A673 (cell line): ENCODE data around the gene SNTG2. TPM values are rescaled to one million over a fixed set of nuclear protein-coding genes. Genes with fewer than 3 reads are reported as not detected.

Experiments
- BruUV-seq: library from RNA; stranded (reverse); fragments of 400-500 nt; replicated peaks from 2 replicates; lab custom pipeline; 2021; lab: Mats Ljungman, UMichigan
- CTCF ChIA-PET: fragments of 300-600 bp; sonication (Branson Sonifier 250); formaldehyde crosslinking; loops from one replicate; lab custom pipeline; 2022; ENCODE audit warnings: antibody characterized with exemption; lab: Charles Lee
- POLR2A ChIA-PET: fragments of 300-600 bp; sonication (Branson Sonifier 250); formaldehyde crosslinking; loops from one replicate; lab custom pipeline; 2022; ENCODE audit warnings: antibody characterized with exemption; ENCODE audit not compliant: low non-redundant PET; lab: Charles Lee
- DNase-seq: peaks from one replicate; pipeline ENCODE4 v3.0.0-alpha.2; 2015; ENCODE audit warnings: low spot score
- H3K27ac ChIP-seq: fragments of 200-600 bp; sonication (generic); 2 replicates; pipeline ENCODE4 v1.5.1; 2016; ENCODE audit warnings: mixed run types, low read depth, mild to moderate bottlenecking, mixed read lengths, antibody characterized with exemption, low read length; ENCODE audit not compliant: poor library complexity, severe bottlenecking
- H3K27me3 ChIP-seq: fragments of 200-600 bp; sonication (generic); replicated peaks from 2 replicates; pipeline ENCODE4 v1.6.1; 2017; ENCODE audit warnings: mixed run types, low read depth, mild to moderate bottlenecking, mixed read lengths, antibody characterized with exemption, low read length; ENCODE audit not compliant: insufficient read depth, poor library complexity
- H3K36me3 ChIP-seq: fragments of 200-600 bp; sonication (generic); 2 replicates; pipeline ENCODE4 v1.6.1; 2016; ENCODE audit warnings: mixed run types, mild to moderate bottlenecking, mixed read lengths, antibody characterized with exemption, low read length; ENCODE audit not compliant: insufficient read depth, poor library complexity, severe bottlenecking
- H3K4me1 ChIP-seq: fragments of 200-600 bp; sonication (generic); 2 replicates; pipeline ENCODE4 v1.6.1; 2017; ENCODE audit warnings: mixed run types, mild to moderate bottlenecking, mixed read lengths, antibody characterized with exemption, low read length; ENCODE audit not compliant: insufficient read depth, poor library complexity, severe bottlenecking
- H3K4me3 ChIP-seq: fragments of 200-600 bp; sonication (generic); 2 replicates; pipeline ENCODE4 v1.5.1; 2016; ENCODE audit warnings: low read depth, mixed run types, mild to moderate bottlenecking, mixed read lengths, low read length; ENCODE audit not compliant: poor library complexity, severe bottlenecking
- H3K9me3 ChIP-seq: fragments of 200-600 bp; sonication (generic); 2 replicates; pipeline ENCODE4 v1.6.1; 2016; ENCODE audit warnings: mixed run types, low read depth, mild to moderate bottlenecking, mixed read lengths, antibody characterized with exemption, low read length; ENCODE audit not compliant: poor library complexity, severe bottlenecking
- CTCF ChIP-seq: fragments of 300-800, 200-600 bp; sonication (generic); conservative IDR thresholded peaks from 2 replicates; pipeline ENCODE4 v1.5.1; 2017; ENCODE audit warnings: low read depth, mild to moderate bottlenecking, antibody characterized with exemption, low read length, moderate library complexity, mixed read lengths
- EZH2 ChIP-seq: fragments of 200-600 bp; sonication (generic); IDR thresholded peaks from 2 replicates; pipeline ENCODE4 v1.6.1; 2017; ENCODE audit warnings: borderline replicate concordance, low read depth, mild to moderate bottlenecking, mixed read lengths, antibody characterized with exemption, low read length; ENCODE audit not compliant: poor library complexity, severe bottlenecking
- intact Hi-C: fragments of 100-400 bp; cut with micrococcal nuclease; formaldehyde crosslinking; loops from one replicate; pipeline ENCODE4 v1.10.0; 2022; ENCODE audit not compliant: unreplicated experiment
- total RNA-seq: library from RNA; stranded (reverse); gene quantifications from 2 replicates; pipeline ENCODE4 v1.2.3, GENCODE V29; 2021

SNTG2 gene
- total RNA-seq, 1 experiment from 2014 or later = 3.7 TPM

GRCh38 chr2:1310202-1310601, 359.6 kb downstream of the SNTG2 start:
- intact Hi-C loops = no loop called here
- Histone ChIP-seq H3K27ac (no peak overlapping the region), H3K36me3 (no peaks in the 10 kb centered on the region), H3K27me3 (no peaks in the 10 kb centered on the region), H3K4me3 (no peak overlapping the region), H3K9me3 (no peaks in the 10 kb centered on the region), H3K4me1 (no peaks in the 10 kb centered on the region)
- CTCF ChIA-PET = no interaction called here
- TF ChIP-seq EZH2 (no peak), CTCF (no peak)
- DNase-seq = no peak
- no TSS peak for BruUV-seq
- POLR2A ChIA-PET = no interaction called here

- no peaks in the 10 kb centered on the region for H3K36me3 ChIP-seq
- no peaks in the 10 kb centered on the region for H3K27me3 ChIP-seq
- no peaks in the 10 kb centered on the region for H3K9me3 ChIP-seq
- BruUV-seq = no TSS peak
- no peak overlapping the region for H3K27ac ChIP-seq
- no peak for TF ChIP-seq CTCF
- TF ChIP-seq EZH2 = no peak
- no peak overlapping the region for H3K4me3 ChIP-seq
- no peaks in the 10 kb centered on the region for H3K4me1 ChIP-seq
- ChIA-PET POLR2A (no interaction called here), CTCF (no interaction called here)
- DNase-seq = no peak
- intact Hi-C loops = no loop called here
Measured at GRCh38 chr2:1310866-1311265, 360.2 kb downstream of the SNTG2 start.

GRCh38 chr2:1313240-1313924, 362.7 kb downstream of the SNTG2 start:
- no peak overlapping the region for H3K27ac ChIP-seq
- no peak for DNase-seq
- CTCF ChIA-PET = no interaction called here
- no TSS peak for BruUV-seq
- TF ChIP-seq EZH2 (no peak), CTCF (no peak)
- no peaks in the 10 kb centered on the region for H3K27me3 ChIP-seq
- POLR2A ChIA-PET = no interaction called here
- no peaks in the 10 kb centered on the region for H3K36me3 ChIP-seq
- intact Hi-C loops = no loop called here
- no peak overlapping the region for H3K4me3 ChIP-seq
- no peaks in the 10 kb centered on the region for H3K9me3 ChIP-seq
- no peaks in the 10 kb centered on the region for H3K4me1 ChIP-seq
